ENCODE results near the gene DPP7.

GRCh38 chr9:137134191-137134590 lies 19.7 kb upstream of the DPP7 start:
- no peak for TF ChIP-seq POLR2A (IDR thresholded peaks at IDR 0.05)
- TF ChIP-seq CTCF (IDR thresholded peaks at IDR 0.05) = no peak

Data from vagina (tissue), 2 donors.